NT2/D1 (cell line): ENCODE data around the gene ALDH7A1.

Experiments
- SUZ12 ChIP-seq: IDR thresholded peaks from 2 replicates; pipeline ENCODE4 v1.6.1; 2011; ENCODE audit not compliant: insufficient read length, insufficient read depth; ENCODE audit errors: extremely low read depth
- YY1 ChIP-seq: IDR thresholded peaks from 2 replicates; pipeline ENCODE4 v1.6.1; 2011; ENCODE audit not compliant: insufficient read length, insufficient read depth

- no peak for TF ChIP-seq YY1
- no peak for TF ChIP-seq SUZ12
Observed at GRCh38 chr5:126497506-126497905, 97.5 kb downstream of the ALDH7A1 start.
